SKM-1 (cell line): Measurements from ENCODE around the gene GPR34.
"Not testable (repeated sequence)": the region's sequence is repeated elsewhere in the genome, so short reads cannot be mapped to it uniquely, and the experiment has no call there.

Experiments used
- DNase-seq: peaks from one replicate; lab custom pipeline; 2025; ENCODE audit not compliant: unreplicated experiment; lab: John Stamatoyannopoulos, UW

The GPR34 gene

GRCh38 chrX:41688835-41689234 lies at the start of gene GPR34:
GPR34 (plus strand) TSS chrX:41688973; CDS start chrX:41695634, 6,661 bp downstream.
- DNase-seq, result peak; percentile 8

- not testable (repeated sequence) for DNase-seq
Measured at GRCh38 chrX:41646201-41646600, 42.6 kb upstream of the GPR34 start.

- no peak for DNase-seq
Measured at GRCh38 chrX:41653125-41653524, 35.6 kb upstream of the GPR34 start.

- DNase-seq, result no peak
Measured at GRCh38 chrX:41655101-41655500, 33.7 kb upstream of the GPR34 start.

- DNase-seq, result no peak
Measured at GRCh38 chrX:41655631-41656030, 33.1 kb upstream of the GPR34 start.

GRCh38 chrX:41661366-41662095 lies 27.2 kb upstream of the GPR34 start:
- no peak for DNase-seq

GRCh38 chrX:41664375-41664901 lies 24.3 kb upstream of the GPR34 start:
- no peak for DNase-seq

GRCh38 chrX:41664908-41665307 lies 23.9 kb upstream of the GPR34 start:
- DNase-seq, result no peak

- DNase-seq, result no peak
Measured at GRCh38 chrX:41665686-41666085, 23.1 kb upstream of the GPR34 start.

- peak; percentile 21 for DNase-seq
Measured at GRCh38 chrX:41666251-41666650, 22.5 kb upstream of the GPR34 start.

GRCh38 chrX:41667631-41668030 lies 21.1 kb upstream of the GPR34 start:
- DNase-seq, result no peak

GRCh38 chrX:41670112-41670511 lies 18.7 kb upstream of the GPR34 start:
- DNase-seq, result no peak

- DNase-seq, result no peak
Measured at GRCh38 chrX:41671082-41671481, 17.7 kb upstream of the GPR34 start.

- DNase-seq, result no peak
Measured at GRCh38 chrX:41672643-41673042, 16.1 kb upstream of the GPR34 start.

- DNase-seq, result not testable (repeated sequence)
Measured at GRCh38 chrX:41676361-41676760, 12.4 kb upstream of the GPR34 start.

GRCh38 chrX:41677183-41678060 lies 11.4 kb upstream of the GPR34 start:
- no peak for DNase-seq

GRCh38 chrX:41684138-41684537 lies 4.6 kb upstream of the GPR34 start:
- DNase-seq, result no peak

- no peak for DNase-seq
Measured at GRCh38 chrX:41684940-41685339, 3.8 kb upstream of the GPR34 start.

GRCh38 chrX:41686788-41687187 lies 2.0 kb upstream of the GPR34 start:
- no peak for DNase-seq

GRCh38 chrX:41688156-41688555 lies 617 bp upstream of the GPR34 start:
- no peak for DNase-seq

- DNase-seq, result no peak
Measured at GRCh38 chrX:41689711-41690110, 938 bp downstream of the GPR34 start.

- DNase-seq, result no peak
Measured at GRCh38 chrX:41692162-41692749, 3.5 kb downstream of the GPR34 start.
